ENCODE data around the gene C17orf113.

Gene C17orf113

GRCh38 chr17:42050393-42051012 is at the start of gene C17orf113:
TSS of gene C17orf113 (minus strand) at chr17:42050601. CDS start at chr17:42043376, 7,225 bp downstream.
- DNase-seq: no peak

- no peak for DNase-seq
Observed at GRCh38 chr17:42098730-42099399, 48.5 kb upstream of the C17orf113 start.

- DNase-seq: no peak
Observed at GRCh38 chr17:42097691-42098631, 47.6 kb upstream of the C17orf113 start, which contains the start of gene ZNF385C. TSS of gene ZNF385C (minus strand) at chr17:42098473. CDS start at chr17:42063056, 35,417 bp downstream.

- no peak for DNase-seq
Observed at GRCh38 chr17:42096360-42097111, 46.1 kb upstream of the C17orf113 start.

DNA sequence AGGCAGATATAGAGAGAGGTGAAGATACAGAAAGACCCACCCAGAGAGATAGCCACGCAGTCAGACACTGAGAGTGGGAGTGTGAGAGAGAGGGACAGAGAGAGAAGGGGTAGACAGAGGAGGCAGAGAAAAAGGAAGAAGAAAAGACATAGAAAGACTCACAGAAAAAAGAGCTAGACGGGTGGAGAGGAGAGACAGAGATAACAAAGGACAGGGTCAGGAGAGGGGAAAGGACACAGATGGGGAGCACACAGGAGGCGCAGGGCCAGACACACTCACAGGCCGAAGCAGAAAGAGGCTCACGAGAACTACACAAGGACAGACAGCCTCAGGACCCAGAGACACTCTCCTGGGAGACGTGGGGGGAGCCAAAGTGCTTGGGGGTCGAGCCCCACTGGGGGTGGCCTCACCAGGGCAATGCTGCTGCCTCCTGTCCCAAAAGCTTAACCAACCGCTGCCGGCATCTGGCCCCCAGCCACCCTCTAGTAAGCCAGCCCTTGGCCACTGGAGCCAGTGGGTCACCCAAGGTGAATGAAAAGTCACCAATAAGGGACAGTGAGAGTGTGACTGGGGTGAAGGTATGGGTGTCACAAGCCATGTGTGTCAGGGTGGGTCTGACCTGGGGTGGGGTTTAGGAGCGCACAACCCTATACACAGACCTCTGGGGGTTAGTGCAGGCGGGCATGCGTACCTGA is 44.1 kb upstream of the C17orf113 start:
- DNase-seq: no peak

GRCh38 chr17:42092939-42093338 is 42.5 kb upstream of the C17orf113 start:
- DNase-seq: no peak

DNA sequence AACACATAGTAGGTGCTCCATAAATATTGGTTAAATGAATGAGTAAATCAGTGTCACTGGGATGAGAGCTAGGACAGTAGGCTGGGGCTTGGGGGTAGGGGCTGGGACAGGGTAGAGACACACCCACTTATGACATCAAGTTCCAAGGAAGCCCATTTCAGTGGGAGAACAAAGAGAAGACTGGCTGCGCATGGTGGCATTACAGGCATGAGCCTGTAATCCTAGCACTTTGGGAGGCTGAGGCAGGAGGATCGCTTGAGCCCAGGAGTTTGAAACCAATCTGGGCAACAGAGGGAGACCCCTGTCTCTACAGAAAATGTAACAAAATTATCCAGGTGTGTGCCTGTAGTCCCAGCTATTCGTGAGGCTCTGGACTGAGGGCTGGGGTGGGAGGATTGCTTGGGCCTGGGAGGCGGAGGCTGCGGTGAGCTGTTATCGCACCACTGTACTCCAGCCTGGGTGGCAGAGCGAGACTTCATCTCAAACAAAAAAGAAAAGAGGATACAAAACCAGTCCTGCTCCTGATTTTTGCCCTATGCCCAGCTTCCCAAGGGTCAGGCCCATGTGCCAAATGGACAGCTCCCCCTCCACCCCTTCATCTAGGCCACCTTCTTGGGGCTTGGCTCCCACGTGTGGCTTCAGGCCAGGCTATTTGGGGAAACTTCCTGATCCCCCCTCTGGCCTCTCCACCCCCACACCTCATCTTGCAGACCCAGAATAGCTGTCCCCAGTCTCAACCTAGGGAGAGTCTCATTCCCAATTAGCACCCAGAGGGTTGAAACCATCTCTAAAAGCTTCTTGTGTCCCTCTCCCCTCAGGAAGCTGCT is 40.8 kb upstream of the C17orf113 start:
- no peak for DNase-seq

- no peak for DNase-seq
Observed at GRCh38 chr17:42088736-42089135, 38.3 kb upstream of the C17orf113 start.

GRCh38 chr17:42087736-42088705 is 37.6 kb upstream of the C17orf113 start:
- no peak for DNase-seq

GRCh38 chr17:42087042-42087701 is 36.8 kb upstream of the C17orf113 start:
- no peak for DNase-seq

GRCh38 chr17:42081516-42082129 is 31.2 kb upstream of the C17orf113 start:
- DNase-seq: no peak

DNA sequence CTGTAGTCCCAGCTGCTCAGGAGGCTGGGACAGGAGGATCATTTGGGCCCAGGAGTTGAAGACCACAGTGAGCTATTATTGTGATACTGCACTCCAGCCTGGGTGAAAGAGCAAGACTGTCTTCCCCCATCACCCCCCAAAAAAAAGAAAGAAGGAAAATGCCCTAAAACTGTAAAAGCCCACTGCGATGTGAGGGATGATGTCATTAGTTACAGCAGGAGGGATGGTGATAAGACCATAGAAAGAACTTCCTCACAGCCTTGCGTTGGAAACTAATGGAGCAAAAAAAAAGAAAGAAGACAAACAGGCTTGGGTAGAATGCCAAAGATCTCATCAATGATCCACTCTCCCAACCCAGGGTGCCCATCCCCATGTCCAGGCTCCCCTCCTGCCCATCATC is 29.1 kb upstream of the C17orf113 start:
- no peak for DNase-seq

- no peak for DNase-seq
Observed at GRCh38 chr17:42078396-42079043, 28.1 kb upstream of the C17orf113 start.

GRCh38 chr17:42077755-42078154 is 27.4 kb upstream of the C17orf113 start:
- DNase-seq: no peak

- DNase-seq: no peak
Observed at GRCh38 chr17:42076797-42077559, 26.6 kb upstream of the C17orf113 start.

DNA sequence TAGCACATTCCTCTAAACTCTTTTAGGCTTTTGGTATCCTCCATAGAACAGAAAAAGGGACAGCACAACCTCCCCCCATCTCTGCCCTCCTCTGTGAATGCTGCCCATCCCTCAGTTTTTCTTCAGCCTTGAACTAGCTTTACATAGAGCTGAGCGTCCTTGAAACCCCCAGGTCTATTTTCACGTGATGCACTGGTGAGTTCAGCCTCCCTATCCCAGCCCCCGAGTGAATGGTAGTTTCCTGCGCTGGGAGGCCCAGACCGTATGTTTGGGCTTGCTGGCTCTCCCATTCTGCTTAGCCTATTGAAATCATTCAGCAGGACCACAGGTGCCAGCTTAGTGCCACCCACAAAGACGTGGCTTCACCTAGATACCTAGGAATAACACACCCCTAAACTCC is 25.4 kb upstream of the C17orf113 start:
- DNase-seq: no peak

All from NCI-H187 treated with DMSO at 0.1 percent for 48 hours (cell line).